ENCODE measurements around the gene TMEM138. TPM values are rescaled to one million over a fixed set of nuclear protein-coding genes. Genes with fewer than 3 reads are reported as not detected.
A peak's percentile ranks its signal among the peaks of the same experiment; 100 is the strongest.

Gene TMEM138
- total RNA-seq, 1 donor, result 41.3 TPM

DNA sequence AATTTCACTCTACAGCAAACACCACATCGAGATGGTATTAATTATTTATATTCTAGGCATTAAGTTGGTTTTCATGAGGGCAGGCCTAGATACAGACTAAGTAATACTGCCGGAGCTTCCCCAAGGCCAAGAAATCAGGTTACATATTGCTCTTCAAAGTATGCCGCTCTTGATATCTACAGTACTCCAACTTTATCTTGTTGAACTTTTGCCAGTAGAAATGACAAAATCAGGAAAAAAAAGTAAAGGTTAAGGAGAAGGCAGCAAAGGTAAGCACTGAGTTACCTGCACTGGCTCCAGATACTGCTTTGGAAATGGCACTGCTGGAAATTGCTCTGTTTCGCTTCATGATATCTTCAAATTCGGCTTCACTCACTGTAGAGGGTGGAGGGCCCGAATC, 53.2 kb downstream of the TMEM138 start:
- TF ChIP-seq, protein P1, sequence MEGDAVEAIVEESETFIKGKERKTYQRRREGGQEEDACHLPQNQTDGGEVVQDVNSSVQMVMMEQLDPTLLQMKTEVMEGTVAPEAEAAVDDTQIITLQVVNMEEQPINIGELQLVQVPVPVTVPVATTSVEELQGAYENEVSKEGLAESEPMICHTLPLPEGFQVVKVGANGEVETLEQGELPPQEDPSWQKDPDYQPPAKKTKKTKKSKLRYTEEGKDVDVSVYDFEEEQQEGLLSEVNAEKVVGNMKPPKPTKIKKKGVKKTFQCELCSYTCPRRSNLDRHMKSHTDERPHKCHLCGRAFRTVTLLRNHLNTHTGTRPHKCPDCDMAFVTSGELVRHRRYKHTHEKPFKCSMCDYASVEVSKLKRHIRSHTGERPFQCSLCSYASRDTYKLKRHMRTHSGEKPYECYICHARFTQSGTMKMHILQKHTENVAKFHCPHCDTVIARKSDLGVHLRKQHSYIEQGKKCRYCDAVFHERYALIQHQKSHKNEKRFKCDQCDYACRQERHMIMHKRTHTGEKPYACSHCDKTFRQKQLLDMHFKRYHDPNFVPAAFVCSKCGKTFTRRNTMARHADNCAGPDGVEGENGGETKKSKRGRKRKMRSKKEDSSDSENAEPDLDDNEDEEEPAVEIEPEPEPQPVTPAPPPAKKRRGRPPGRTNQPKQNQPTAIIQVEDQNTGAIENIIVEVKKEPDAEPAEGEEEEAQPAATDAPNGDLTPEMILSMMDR (IDR thresholded peaks at IDR 0.05; ENCODE audit: extremely low read depth, low read depth, low read length), result no peak
- H3K79me2 ChIP-seq (ENCODE audit: insufficient read depth, low read length), result peaks cover 35% of the 10 kb centered on the region

DNA sequence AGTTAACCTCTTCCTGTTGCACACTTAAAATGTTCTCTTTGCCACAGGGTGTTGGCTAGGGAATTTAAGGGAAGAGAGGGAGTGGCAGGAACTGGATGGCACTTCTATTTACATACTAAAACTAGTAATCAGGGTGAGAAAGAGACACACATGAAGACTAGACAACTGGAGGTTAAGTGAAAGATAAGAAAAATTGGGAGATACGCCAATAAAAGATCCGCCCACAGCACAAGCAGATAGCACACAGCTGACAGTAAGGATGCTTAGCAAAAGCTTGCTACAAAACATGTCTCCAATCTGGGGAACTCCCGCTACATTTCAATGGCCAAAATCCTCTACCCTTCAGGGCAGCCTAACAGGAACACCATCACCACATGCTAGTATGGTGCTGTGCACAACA, 54.8 kb downstream of the TMEM138 start:
- H3K27ac ChIP-seq (ENCODE audit: low read depth, low read length), result peak overlapping the region; percentile 69
- H3K79me2 ChIP-seq (ENCODE audit: insufficient read depth, low read length), result peaks cover 44% of the 10 kb centered on the region
- no peaks in the 10 kb centered on the region for H3K9me3 ChIP-seq (ENCODE audit: low read depth, low read length)
- H3K27me3 ChIP-seq (ENCODE audit: insufficient read depth, low read length), result no peaks in the 10 kb centered on the region
- H3K4me2 ChIP-seq (ENCODE audit: insufficient read depth, low read length), result no peak overlapping the region
- H3K36me3 ChIP-seq (ENCODE audit: insufficient read depth, low read length), result peaks cover 94% of the 10 kb centered on the region
- H3K4me3 ChIP-seq (ENCODE audit: insufficient read depth, low read length), result no peak overlapping the region
- DNase-seq (ENCODE audit: insufficient read length, low spot score, missing footprints), result no peak
- TF ChIP-seq, protein P1 (IDR thresholded peaks at IDR 0.05; ENCODE audit: extremely low read depth, low read depth, low read length), result no peak
- peaks cover 38% of the 10 kb centered on the region for H4K20me1 ChIP-seq (ENCODE audit: insufficient read depth, low read length)
- no peak overlapping the region for H2AFZ ChIP-seq (ENCODE audit: low read length)
- peaks cover 19% of the 10 kb centered on the region for H3K4me1 ChIP-seq (ENCODE audit: insufficient read depth, low read length)

More for the DNA sequence above, 53.2 kb downstream of the TMEM138 start:
- H3K4me1 ChIP-seq (ENCODE audit: insufficient read depth, low read length), result peaks cover 19% of the 10 kb centered on the region
- no peak overlapping the region for H2AFZ ChIP-seq (ENCODE audit: low read length)
- H3K4me2 ChIP-seq (ENCODE audit: insufficient read depth, low read length), result no peak overlapping the region
- H4K20me1 ChIP-seq (ENCODE audit: insufficient read depth, low read length), result peaks cover 28% of the 10 kb centered on the region
- H3K27me3 ChIP-seq (ENCODE audit: insufficient read depth, low read length), result no peaks in the 10 kb centered on the region
- H3K27ac ChIP-seq (ENCODE audit: low read depth, low read length), result no peak overlapping the region
- H3K9me3 ChIP-seq (ENCODE audit: low read depth, low read length), result no peaks in the 10 kb centered on the region
- H3K4me3 ChIP-seq (ENCODE audit: insufficient read depth, low read length), result no peak overlapping the region
- no peak for DNase-seq (ENCODE audit: insufficient read length, low spot score, missing footprints)
- peaks cover 94% of the 10 kb centered on the region for H3K36me3 ChIP-seq (ENCODE audit: insufficient read depth, low read length)

GRCh38 chr11:61417670-61418069, 55.5 kb downstream of the TMEM138 start:
- H3K27ac ChIP-seq (ENCODE audit: low read depth, low read length), result peak overlapping the region; percentile 69
- peaks cover 51% of the 10 kb centered on the region for H3K79me2 ChIP-seq (ENCODE audit: insufficient read depth, low read length)
- peaks cover 38% of the 10 kb centered on the region for H4K20me1 ChIP-seq (ENCODE audit: insufficient read depth, low read length)
- peaks cover 19% of the 10 kb centered on the region for H3K4me1 ChIP-seq (ENCODE audit: insufficient read depth, low read length)
- H3K36me3 ChIP-seq (ENCODE audit: insufficient read depth, low read length), result peaks cover 94% of the 10 kb centered on the region
- no peak overlapping the region for H3K4me3 ChIP-seq (ENCODE audit: insufficient read depth, low read length)
- H3K4me2 ChIP-seq (ENCODE audit: insufficient read depth, low read length), result no peak overlapping the region
- DNase-seq (ENCODE audit: insufficient read length, low spot score, missing footprints), result no peak
- no peaks in the 10 kb centered on the region for H3K27me3 ChIP-seq (ENCODE audit: insufficient read depth, low read length)
- no peak overlapping the region for H2AFZ ChIP-seq (ENCODE audit: low read length)
- TF ChIP-seq, protein P1 (IDR thresholded peaks at IDR 0.05; ENCODE audit: extremely low read depth, low read depth, low read length), result no peak
- no peaks in the 10 kb centered on the region for H3K9me3 ChIP-seq (ENCODE audit: low read depth, low read length)

DNA sequence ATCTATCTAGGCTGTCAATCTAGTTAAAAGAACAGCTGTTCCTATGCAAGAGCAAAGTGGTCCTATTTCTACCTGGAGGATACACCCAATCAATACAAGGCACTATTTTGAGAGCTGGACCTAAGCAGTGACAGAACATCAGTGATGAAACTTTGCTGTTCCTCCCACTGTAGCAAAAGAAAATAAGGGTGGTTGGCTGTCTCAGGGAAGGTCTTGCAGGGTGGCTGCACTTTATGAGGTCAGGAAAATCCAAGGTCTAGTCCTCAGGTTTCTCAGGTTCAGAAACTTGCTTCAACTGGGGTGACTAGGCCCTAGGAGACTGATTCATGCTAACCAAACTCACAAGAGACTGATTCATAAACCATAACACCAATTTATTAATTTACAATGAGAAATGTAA, 56.0 kb downstream of the TMEM138 start:
- Histone ChIP-seq H3K27ac (ENCODE audit: low read depth, low read length) (peak overlapping the region; percentile 69), H3K4me3 (ENCODE audit: insufficient read depth, low read length) (no peak overlapping the region), H3K9me3 (ENCODE audit: low read depth, low read length) (no peaks in the 10 kb centered on the region), H3K36me3 (ENCODE audit: insufficient read depth, low read length) (peaks cover 91% of the 10 kb centered on the region), H3K4me1 (ENCODE audit: insufficient read depth, low read length) (peaks cover 18% of the 10 kb centered on the region), H3K4me2 (ENCODE audit: insufficient read depth, low read length) (no peak overlapping the region), H3K27me3 (ENCODE audit: insufficient read depth, low read length) (no peaks in the 10 kb centered on the region), H4K20me1 (ENCODE audit: insufficient read depth, low read length) (peaks cover 38% of the 10 kb centered on the region), H3K79me2 (ENCODE audit: insufficient read depth, low read length) (peaks cover 53% of the 10 kb centered on the region), H2AFZ (ENCODE audit: low read length) (no peak overlapping the region)
- no peak for DNase-seq (ENCODE audit: insufficient read length, low spot score, missing footprints)
- TF ChIP-seq, protein P1 (IDR thresholded peaks at IDR 0.05; ENCODE audit: extremely low read depth, low read depth, low read length), result no peak

Other genes with a start within 250 kb of the TMEM138 start
- gene VPS37C, start 200.9 kb upstream of the TMEM138 start, total RNA-seq, result 16.8 and 19.2 TPM in 2 replicates
- not detected in 2 replicates for gene PGA3, start 158.9 kb upstream of the TMEM138 start, total RNA-seq
- not detected in 2 replicates for gene PGA4, start 140.0 kb upstream of the TMEM138 start, total RNA-seq
- not detected in 2 replicates for gene PGA5, start 121.2 kb upstream of the TMEM138 start, total RNA-seq
- gene VWCE, start 67.1 kb upstream of the TMEM138 start, total RNA-seq, result 4.7 and 6.2 TPM in 2 replicates
- 330 and 331 TPM in 2 replicates for gene DDB1, start 29.3 kb upstream of the TMEM138 start, total RNA-seq
- gene TKFC, start 29.1 kb upstream of the TMEM138 start, total RNA-seq, result 21.8 and 30.0 TPM in 2 replicates
- 149 and 151 TPM in 2 replicates for gene CYB561A3, start 492 bp upstream of the TMEM138 start, total RNA-seq
- 5.8 and 8.3 TPM in 2 replicates for gene TMEM216, start 30.2 kb downstream of the TMEM138 start, total RNA-seq
- gene CPSF7, start 67.6 kb downstream of the TMEM138 start, total RNA-seq, result 29.0 and 29.2 TPM in 2 replicates
- 37.7 and 46.3 TPM in 2 replicates for gene SDHAF2, start 67.8 kb downstream of the TMEM138 start, total RNA-seq
- under 0.01 TPM in 2 replicates for gene LRRC10B, start 146.4 kb downstream of the TMEM138 start, total RNA-seq
- gene SYT7, start 218.7 kb downstream of the TMEM138 start, total RNA-seq, result 3.6 and 6.8 TPM in 2 replicates